HepG2 (cell line): ENCODE results near the gene IRS2. TPM values are rescaled to one million over a fixed set of nuclear protein-coding genes. Genes with fewer than 3 reads are reported as not detected.

Experiments used
- ATAC-seq: fragments of 200-7000 bp; cut with Tn5 transposase; 3 replicates; pipeline ENCODE4 v1.9.1; 2020; ENCODE audit warnings: mild to moderate bottlenecking, moderate library complexity
- BruUV-seq: library from RNA; stranded (reverse); fragments of 400-500 nt; replicated peaks from 2 replicates; lab custom pipeline; 2021; lab: Mats Ljungman, UMichigan
- CTCF ChIA-PET: fragments of 300-600 bp; formaldehyde crosslinking; extraction: SDS; loops from one replicate; lab custom pipeline; 2021; ENCODE audit warnings: low total read pairs, inconsistent platforms, low intra/inter-chr PET ratio; lab: Yijun Ruan, JAX
- POLR2A ChIA-PET: fragments of 350-600 bp; sonication (Branson Sonifier 250); formaldehyde crosslinking; loops from one replicate; lab custom pipeline; 2020; ENCODE audit warnings: antibody characterized with exemption, inconsistent platforms; lab: Yijun Ruan, JAX
- DNase-seq: peaks from one replicate; pipeline ENCODE4 v3.0.0-alpha.2; 2015; ENCODE audit warnings: low spot score
- FAIRE-seq: peaks from 3 replicates; lab custom pipeline; 2011; peaks lifted over from hg19 to GRCh38; lab: Jason Lieb, UNC
- H2AFZ ChIP-seq: one replicate; pipeline ENCODE4 v1.6.1; 2011; ENCODE audit warnings: low read length, inconsistent platforms
- H3K27ac ChIP-seq: fragments of 300-600 bp; 3 replicates; pipeline ENCODE4 v1.8.0; 2011; ENCODE audit warnings: mixed run types, mild to moderate bottlenecking, mixed read lengths, low read length, inconsistent platforms; ENCODE audit not compliant: insufficient read depth; ENCODE audit errors: extremely low read length
- H3K27me3 ChIP-seq, 2 experiments: fragments of 200-600 bp in 1 of 2; 2 replicates in 1 of 2; 3 replicates in 1 of 2; pipeline versions ENCODE4 v1.6.0 to v1.8.0; 2011; ENCODE audit warnings: low read length in 2 of 2, mild to moderate bottlenecking in 2 of 2, moderate library complexity in 2 of 2, inconsistent platforms in 1 of 2; ENCODE audit not compliant: insufficient read depth in 2 of 2, control insufficient read depth in 1 of 2
- H3K36me3 ChIP-seq, 2 experiments: fragments of 200-600 bp in 1 of 2; replicated peaks in 1 of 2; 2 replicates in 1 of 2; 3 replicates in 1 of 2; pipeline versions ENCODE4 v1.5.1 to v1.8.0; 2011; ENCODE audit warnings: low read length in 2 of 2, inconsistent platforms in 1 of 2; ENCODE audit not compliant: insufficient read depth in 2 of 2, control insufficient read depth in 1 of 2
- H3K4me1 ChIP-seq: 2 replicates; pipeline ENCODE4 v1.5.1; 2012; ENCODE audit warnings: low read length, inconsistent platforms; ENCODE audit not compliant: insufficient read depth
- H3K4me2 ChIP-seq: 2 replicates; pipeline ENCODE4 v1.6.0; 2011; ENCODE audit warnings: low read depth, low read length, inconsistent platforms
- H3K4me3 ChIP-seq, 3 experiments: fragments of 200-600 bp in 1 of 3; sonication (generic), shearing (Covaris generic) in 1 of 3; replicated peaks in 1 of 3; 2 replicates each; pipeline ENCODE4 v1.5.1; 2011 to 2016; ENCODE audit warnings: low read length in 3 of 3, inconsistent platforms in 2 of 3, low read depth in 2 of 3, mild to moderate bottlenecking in 2 of 3, control low read depth in 1 of 3, mixed read lengths in 1 of 3; ENCODE audit not compliant: insufficient read depth in 1 of 3
- H3K79me2 ChIP-seq: one replicate; pipeline ENCODE4 v1.6.1; 2011; ENCODE audit warnings: low read length, inconsistent platforms; ENCODE audit not compliant: insufficient read depth
- H3K9ac ChIP-seq: 2 replicates; pipeline ENCODE4 v1.6.0; 2011; ENCODE audit warnings: mild to moderate bottlenecking, low read depth, low read length, inconsistent platforms; ENCODE audit not compliant: insufficient read depth
- H3K9me3 ChIP-seq: 2 replicates; pipeline ENCODE4 v1.5.1; 2012; ENCODE audit warnings: mild to moderate bottlenecking, low read length
- H4K20me1 ChIP-seq: 2 replicates; pipeline ENCODE4 v1.6.0; 2011; ENCODE audit warnings: inconsistent platforms, mild to moderate bottlenecking, low read length, moderate library complexity; ENCODE audit not compliant: insufficient read depth
- BCL6 ChIP-seq: IDR thresholded peaks from 2 replicates; pipeline ENCODE4 v1.6.1; 2016; ENCODE audit warnings: missing genetic modification reagents, missing compliant biosample characterization
- CCDC6 ChIP-seq: sonication (generic); formaldehyde crosslinking; IDR thresholded peaks from 2 replicates; pipeline ENCODE4 v1.8.1; 2022; ENCODE audit warnings: mild to moderate bottlenecking, missing genetic modification reagents, moderate library complexity
- DPF2 ChIP-seq: sonication (generic); formaldehyde crosslinking; IDR thresholded peaks from 2 replicates; pipeline ENCODE4 v1.4.0; 2020; ENCODE audit warnings: mild to moderate bottlenecking, low read depth, missing genetic modification reagents, borderline replicate concordance
- EHMT2 ChIP-seq: fragments of 200-600 bp; sonication (generic); IDR thresholded peaks from 2 replicates; pipeline ENCODE4 v1.7.0; 2017; ENCODE audit warnings: antibody characterized with exemption, low read depth, low read length, borderline replicate concordance
- GATAD1 ChIP-seq: IDR thresholded peaks from 2 replicates; pipeline ENCODE4 v1.6.1; 2016; ENCODE audit warnings: missing genetic modification reagents, missing compliant biosample characterization
- GPN1 ChIP-seq: sonication (generic); formaldehyde crosslinking; IDR thresholded peaks from 2 replicates; pipeline ENCODE4 v1.5.1; 2020; ENCODE audit warnings: missing genetic modification reagents, borderline replicate concordance
- HNRNPLL ChIP-seq: fragments of 200-400 bp; formaldehyde crosslinking; IDR thresholded peaks from 2 replicates; pipeline ENCODE4 v1.6.1; 2017; ENCODE audit warnings: mild to moderate bottlenecking, low read depth, low read length; ENCODE audit not compliant: poor library complexity, severe bottlenecking
- KLF16 ChIP-seq, 2 experiments: sonication (generic) in 1 of 2; formaldehyde crosslinking in 1 of 2; IDR thresholded peaks; 2 replicates each; pipeline versions ENCODE4 v1.6.1 to v1.8.0; 2016 to 2023; ENCODE audit warnings: missing genetic modification reagents in 2 of 2, missing compliant biosample characterization in 1 of 2
- NCOA2 ChIP-seq: sonication (generic); formaldehyde crosslinking; IDR thresholded peaks from 2 replicates; pipeline ENCODE4 v1.8.0; 2022; ENCODE audit warnings: inconsistent platforms
- SAP130 ChIP-seq: IDR thresholded peaks from 2 replicates; pipeline ENCODE4 v1.6.1; 2016; ENCODE audit warnings: low read depth
- SIX4 ChIP-seq: sonication (generic); formaldehyde crosslinking; IDR thresholded peaks from 2 replicates; pipeline ENCODE4 v1.4.0; 2020; ENCODE audit warnings: missing genetic modification reagents
- STAT5B ChIP-seq: sonication (generic); formaldehyde crosslinking; IDR thresholded peaks from 2 replicates; pipeline ENCODE4 v1.4.0; 2020; ENCODE audit warnings: missing genetic modification reagents
- ZMAT5 ChIP-seq: sonication (generic); formaldehyde crosslinking; IDR thresholded peaks from 2 replicates; pipeline ENCODE4 v1.5.0; 2020; ENCODE audit warnings: mild to moderate bottlenecking, low read depth, missing genetic modification reagents, borderline replicate concordance
- ZNF12 ChIP-seq: sonication (generic); formaldehyde crosslinking; IDR thresholded peaks from 2 replicates; pipeline ENCODE4 v1.5.0; 2020; ENCODE audit warnings: missing genetic modification reagents
- ZNF232 ChIP-seq: sonication (generic); formaldehyde crosslinking; IDR thresholded peaks from 2 replicates; pipeline ENCODE4 v1.4.0; 2020; ENCODE audit warnings: missing genetic modification reagents, borderline replicate concordance
- ZNF274 ChIP-seq: sonication (generic); formaldehyde crosslinking; IDR thresholded peaks from 2 replicates; pipeline ENCODE4 v1.5.1; 2020; ENCODE audit warnings: mild to moderate bottlenecking, missing genetic modification reagents
- ZNF567 ChIP-seq: sonication (generic); formaldehyde crosslinking; IDR thresholded peaks from 2 replicates; pipeline ENCODE4 v1.8.1; 2023; ENCODE audit warnings: mild to moderate bottlenecking, missing genetic modification reagents, borderline replicate concordance
- ZNF614 ChIP-seq: IDR thresholded peaks from 2 replicates; pipeline ENCODE4 v1.6.1; 2018; ENCODE audit warnings: missing biosample characterization, missing genetic modification reagents, inconsistent platforms, borderline replicate concordance
- ZSCAN22 ChIP-seq: sonication (generic); formaldehyde crosslinking; IDR thresholded peaks from 2 replicates; pipeline ENCODE4 v1.4.0; 2020; ENCODE audit warnings: mild to moderate bottlenecking, missing genetic modification reagents
- whole genome bisulfite sequencing: methylation state at CpG from one replicate; pipeline ENCODE4 v1.1.6; 2017; ENCODE audit warnings: low lambda C conversion rate; 5-methylcytosine and 5-hydroxymethylcytosine counted together
- in situ Hi-C: cut with HindIII; loops from 2 replicates; pipeline ENCODE4 v1.10.0; 2017; ENCODE audit warnings: low pct_unique_long_range_greater_than_20kb; ENCODE audit not compliant: extremely low pct_ligation_motif_present
- intact Hi-C: fragments of 100-400 bp; cut with micrococcal nuclease; formaldehyde crosslinking; loops from one replicate; pipeline ENCODE4 v1.10.0; 2022; ENCODE audit not compliant: unreplicated experiment
- polyA plus RNA-seq, 8 experiments: library from polyadenylated mRNA; depleted of rRNA in 3 of 8; stranded (reverse) in 7 of 8; unstranded in 1 of 8; fragments of >200 nt; fragmentation: Illumina TruSeq in 4 of 8; extraction: Trizol in 4 of 8; gene quantifications; 2 replicates each; pipeline versions ENCODE4 v1.2.1 to v1.2.3, GENCODE V29; 2011 to 2016; ENCODE audit warnings: low read depth in 4 of 8, missing spikeins in 1 of 8, mixed read lengths in 1 of 8; ENCODE audit not compliant: insufficient read depth in 1 of 8
- total RNA-seq, 5 experiments: library from RNA; depleted of rRNA; stranded (reverse); fragments of >200 nt; fragmentation: Illumina TruSeq; extraction: Trizol; gene quantifications; 2 replicates each; pipeline ENCODE4 v1.2.3, GENCODE V29; 2016; ENCODE audit warnings: low read depth in 1 of 5
- TF ChIP-seq, protein P1 (sequence below): sonication (generic); formaldehyde crosslinking; IDR thresholded peaks from 2 replicates; pipeline ENCODE4 v1.5.0; 2020; ENCODE audit warnings: mild to moderate bottlenecking, missing genetic modification reagents
- TF ChIP-seq, protein P2 (sequence below): sonication (generic); formaldehyde crosslinking; IDR thresholded peaks from 2 replicates; pipeline ENCODE4 v1.4.0; 2020; ENCODE audit warnings: missing genetic modification reagents, borderline replicate concordance

The IRS2 gene
- total and polyA plus RNA-seq, 2 of the 13 experiments (the other 11 are each of a cell fraction or from before 2014, with no cell fraction given), result 0.02 to 0.04 TPM

DNA sequence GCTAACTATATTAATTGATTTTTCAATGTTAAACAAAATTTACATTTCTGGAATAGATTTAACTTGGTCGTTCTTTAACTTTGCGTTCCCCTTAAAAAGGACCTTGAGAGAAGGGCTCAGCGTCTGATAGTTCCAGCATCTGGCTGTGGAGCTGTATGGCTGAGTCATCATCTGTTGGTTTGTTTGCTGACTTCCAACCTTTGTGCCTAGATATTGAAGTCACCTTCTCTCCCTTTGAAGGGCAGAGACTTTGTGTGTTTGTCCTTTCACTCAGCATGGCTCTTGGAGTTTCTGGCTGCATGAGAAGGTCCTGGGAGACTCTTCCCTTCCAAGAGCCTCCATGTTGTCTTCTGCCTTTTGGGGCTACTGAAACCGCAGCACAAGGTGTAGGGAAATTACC is 16.6 kb upstream of the IRS2 start:
- no peak overlapping the region for H2AFZ ChIP-seq
- no peaks in the 10 kb centered on the region for H4K20me1 ChIP-seq
- H3K36me3 ChIP-seq, result no peaks in the 10 kb centered on the region
- intact Hi-C loops, result no loop called here
- FAIRE-seq (peak; percentile 80), DNase-seq (peak; percentile 79), ATAC-seq (peak; percentile 100)
- H3K9ac ChIP-seq, result no peak overlapping the region
- H3K4me3 ChIP-seq, result no peak overlapping the region
- H3K4me2 ChIP-seq, result peak overlapping the region; percentile 53
- no peaks in the 10 kb centered on the region for H3K27me3 ChIP-seq
- no peaks in the 10 kb centered on the region for H3K79me2 ChIP-seq
- ChIA-PET CTCF (no interaction called here), POLR2A (no interaction called here)
- no TSS peak for BruUV-seq
- WGBS, result 4% methylated on average over 4 of the region's 4 CpGs
- H3K9me3 ChIP-seq, result no peaks in the 10 kb centered on the region
- peaks cover 18% of the 10 kb centered on the region for H3K4me1 ChIP-seq
- H3K27ac ChIP-seq, result peak overlapping the region; percentile 52
- in situ Hi-C loops, result no loop called here
- TF ChIP-seq SAP130, result peak; percentile 39; the same call in 1 of the 2 replicates
- 0 out of 2 replicates have a peak, but pooled peaks have one; percentile 55 for TF ChIP-seq DPF2 (CRISPR knock-in tag)
- no peak for TF ChIP-seq GATAD1 (CRISPR knock-in tag)
- no peak for TF ChIP-seq ZNF567
- TF ChIP-seq EHMT2, result peak; percentile 67; the same call in 1 of the 2 replicates
- TF ChIP-seq ZNF614 (CRISPR knock-in tag), result peak; percentile 54; the same call in 1 of the 2 replicates
- no peak for TF ChIP-seq ZSCAN22 (CRISPR knock-in tag)
- TF ChIP-seq GPN1, result no peak
- no peak for TF ChIP-seq HNRNPLL
- peak; percentile 28; the same call in 1 of the 2 replicates for TF ChIP-seq ZNF232
- TF ChIP-seq, protein P1, sequence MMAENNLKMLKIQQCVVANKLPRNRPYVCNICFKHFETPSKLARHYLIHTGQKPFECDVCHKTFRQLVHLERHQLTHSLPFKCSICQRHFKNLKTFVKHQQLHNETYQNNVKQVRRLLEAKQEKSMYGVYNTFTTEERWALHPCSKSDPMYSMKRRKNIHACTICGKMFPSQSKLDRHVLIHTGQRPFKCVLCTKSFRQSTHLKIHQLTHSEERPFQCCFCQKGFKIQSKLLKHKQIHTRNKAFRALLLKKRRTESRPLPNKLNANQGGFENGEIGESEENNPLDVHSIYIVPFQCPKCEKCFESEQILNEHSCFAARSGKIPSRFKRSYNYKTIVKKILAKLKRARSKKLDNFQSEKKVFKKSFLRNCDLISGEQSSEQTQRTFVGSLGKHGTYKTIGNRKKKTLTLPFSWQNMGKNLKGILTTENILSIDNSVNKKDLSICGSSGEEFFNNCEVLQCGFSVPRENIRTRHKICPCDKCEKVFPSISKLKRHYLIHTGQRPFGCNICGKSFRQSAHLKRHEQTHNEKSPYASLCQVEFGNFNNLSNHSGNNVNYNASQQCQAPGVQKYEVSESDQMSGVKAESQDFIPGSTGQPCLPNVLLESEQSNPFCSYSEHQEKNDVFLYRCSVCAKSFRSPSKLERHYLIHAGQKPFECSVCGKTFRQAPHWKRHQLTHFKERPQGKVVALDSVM (CRISPR knock-in tag), result no peak
- TF ChIP-seq STAT5B, result no peak
- peak; percentile 30; the same call in 1 of the 2 replicates for TF ChIP-seq BCL6 (CRISPR knock-in tag)
- TF ChIP-seq ZMAT5, result no peak
- no peak for TF ChIP-seq ZNF274 (CRISPR knock-in tag)
- TF ChIP-seq KLF16 (CRISPR knock-in tag; IDR thresholded peaks at IDR 0.05), result 0 out of 4 replicates have a peak, but pooled peaks of 1 of the 2 experiments have one; percentile 49
- TF ChIP-seq, protein P2, sequence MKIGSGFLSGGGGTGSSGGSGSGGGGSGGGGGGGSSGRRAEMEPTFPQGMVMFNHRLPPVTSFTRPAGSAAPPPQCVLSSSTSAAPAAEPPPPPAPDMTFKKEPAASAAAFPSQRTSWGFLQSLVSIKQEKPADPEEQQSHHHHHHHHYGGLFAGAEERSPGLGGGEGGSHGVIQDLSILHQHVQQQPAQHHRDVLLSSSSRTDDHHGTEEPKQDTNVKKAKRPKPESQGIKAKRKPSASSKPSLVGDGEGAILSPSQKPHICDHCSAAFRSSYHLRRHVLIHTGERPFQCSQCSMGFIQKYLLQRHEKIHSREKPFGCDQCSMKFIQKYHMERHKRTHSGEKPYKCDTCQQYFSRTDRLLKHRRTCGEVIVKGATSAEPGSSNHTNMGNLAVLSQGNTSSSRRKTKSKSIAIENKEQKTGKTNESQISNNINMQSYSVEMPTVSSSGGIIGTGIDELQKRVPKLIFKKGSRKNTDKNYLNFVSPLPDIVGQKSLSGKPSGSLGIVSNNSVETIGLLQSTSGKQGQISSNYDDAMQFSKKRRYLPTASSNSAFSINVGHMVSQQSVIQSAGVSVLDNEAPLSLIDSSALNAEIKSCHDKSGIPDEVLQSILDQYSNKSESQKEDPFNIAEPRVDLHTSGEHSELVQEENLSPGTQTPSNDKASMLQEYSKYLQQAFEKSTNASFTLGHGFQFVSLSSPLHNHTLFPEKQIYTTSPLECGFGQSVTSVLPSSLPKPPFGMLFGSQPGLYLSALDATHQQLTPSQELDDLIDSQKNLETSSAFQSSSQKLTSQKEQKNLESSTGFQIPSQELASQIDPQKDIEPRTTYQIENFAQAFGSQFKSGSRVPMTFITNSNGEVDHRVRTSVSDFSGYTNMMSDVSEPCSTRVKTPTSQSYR (CRISPR knock-in tag), result no peak
- TF ChIP-seq CCDC6 (CRISPR knock-in tag), result no peak
- peak; percentile 41; the same call in 1 of the 2 replicates for TF ChIP-seq NCOA2 (CRISPR knock-in tag)
- TF ChIP-seq ZNF12 (CRISPR knock-in tag), result peak; percentile 11; the same call in 1 of the 2 replicates
- no peak for TF ChIP-seq SIX4
